ENCODE results near the gene FSTL1.
A peak's percentile ranks its signal among the peaks of the same experiment; 100 is the strongest.

DNA sequence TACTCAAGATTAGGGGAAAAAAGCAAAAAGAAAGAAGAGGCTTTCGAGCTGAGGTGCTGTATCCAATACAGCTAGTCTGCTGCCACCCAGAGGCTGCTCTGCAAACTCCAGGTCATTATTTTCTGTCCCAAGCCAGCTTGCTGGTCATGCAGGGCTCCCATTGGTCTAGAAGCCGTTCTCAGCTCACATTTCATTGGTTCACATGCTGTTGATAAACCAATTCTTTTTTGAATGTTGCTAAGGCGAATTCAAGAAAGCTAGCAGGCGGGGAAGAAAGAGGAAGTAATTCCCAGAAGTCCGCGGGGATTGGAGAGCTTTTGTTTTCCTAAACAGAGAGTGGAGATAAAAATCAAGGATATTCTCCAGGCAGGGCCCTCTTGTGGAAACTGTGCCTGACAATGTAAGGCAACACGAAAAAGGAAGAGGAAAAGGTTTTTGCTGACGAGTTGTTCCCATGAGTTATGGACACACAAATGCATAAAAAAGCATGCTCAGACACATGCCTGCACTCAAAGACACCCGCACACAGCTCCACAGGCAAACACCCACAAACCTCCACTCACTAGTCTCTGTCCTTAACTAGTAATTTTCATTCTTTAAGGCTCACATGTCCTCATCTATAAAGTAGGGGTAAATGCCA is 33.4 kb downstream of the FSTL1 start:
- TF ChIP-seq, protein P1, sequence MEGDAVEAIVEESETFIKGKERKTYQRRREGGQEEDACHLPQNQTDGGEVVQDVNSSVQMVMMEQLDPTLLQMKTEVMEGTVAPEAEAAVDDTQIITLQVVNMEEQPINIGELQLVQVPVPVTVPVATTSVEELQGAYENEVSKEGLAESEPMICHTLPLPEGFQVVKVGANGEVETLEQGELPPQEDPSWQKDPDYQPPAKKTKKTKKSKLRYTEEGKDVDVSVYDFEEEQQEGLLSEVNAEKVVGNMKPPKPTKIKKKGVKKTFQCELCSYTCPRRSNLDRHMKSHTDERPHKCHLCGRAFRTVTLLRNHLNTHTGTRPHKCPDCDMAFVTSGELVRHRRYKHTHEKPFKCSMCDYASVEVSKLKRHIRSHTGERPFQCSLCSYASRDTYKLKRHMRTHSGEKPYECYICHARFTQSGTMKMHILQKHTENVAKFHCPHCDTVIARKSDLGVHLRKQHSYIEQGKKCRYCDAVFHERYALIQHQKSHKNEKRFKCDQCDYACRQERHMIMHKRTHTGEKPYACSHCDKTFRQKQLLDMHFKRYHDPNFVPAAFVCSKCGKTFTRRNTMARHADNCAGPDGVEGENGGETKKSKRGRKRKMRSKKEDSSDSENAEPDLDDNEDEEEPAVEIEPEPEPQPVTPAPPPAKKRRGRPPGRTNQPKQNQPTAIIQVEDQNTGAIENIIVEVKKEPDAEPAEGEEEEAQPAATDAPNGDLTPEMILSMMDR (IDR thresholded peaks at IDR 0.05; ENCODE audit: insufficient read depth, low read length), result peak; percentile 90
- TF ChIP-seq, protein P2, sequence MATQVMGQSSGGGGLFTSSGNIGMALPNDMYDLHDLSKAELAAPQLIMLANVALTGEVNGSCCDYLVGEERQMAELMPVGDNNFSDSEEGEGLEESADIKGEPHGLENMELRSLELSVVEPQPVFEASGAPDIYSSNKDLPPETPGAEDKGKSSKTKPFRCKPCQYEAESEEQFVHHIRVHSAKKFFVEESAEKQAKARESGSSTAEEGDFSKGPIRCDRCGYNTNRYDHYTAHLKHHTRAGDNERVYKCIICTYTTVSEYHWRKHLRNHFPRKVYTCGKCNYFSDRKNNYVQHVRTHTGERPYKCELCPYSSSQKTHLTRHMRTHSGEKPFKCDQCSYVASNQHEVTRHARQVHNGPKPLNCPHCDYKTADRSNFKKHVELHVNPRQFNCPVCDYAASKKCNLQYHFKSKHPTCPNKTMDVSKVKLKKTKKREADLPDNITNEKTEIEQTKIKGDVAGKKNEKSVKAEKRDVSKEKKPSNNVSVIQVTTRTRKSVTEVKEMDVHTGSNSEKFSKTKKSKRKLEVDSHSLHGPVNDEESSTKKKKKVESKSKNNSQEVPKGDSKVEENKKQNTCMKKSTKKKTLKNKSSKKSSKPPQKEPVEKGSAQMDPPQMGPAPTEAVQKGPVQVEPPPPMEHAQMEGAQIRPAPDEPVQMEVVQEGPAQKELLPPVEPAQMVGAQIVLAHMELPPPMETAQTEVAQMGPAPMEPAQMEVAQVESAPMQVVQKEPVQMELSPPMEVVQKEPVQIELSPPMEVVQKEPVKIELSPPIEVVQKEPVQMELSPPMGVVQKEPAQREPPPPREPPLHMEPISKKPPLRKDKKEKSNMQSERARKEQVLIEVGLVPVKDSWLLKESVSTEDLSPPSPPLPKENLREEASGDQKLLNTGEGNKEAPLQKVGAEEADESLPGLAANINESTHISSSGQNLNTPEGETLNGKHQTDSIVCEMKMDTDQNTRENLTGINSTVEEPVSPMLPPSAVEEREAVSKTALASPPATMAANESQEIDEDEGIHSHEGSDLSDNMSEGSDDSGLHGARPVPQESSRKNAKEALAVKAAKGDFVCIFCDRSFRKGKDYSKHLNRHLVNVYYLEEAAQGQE (IDR thresholded peaks at IDR 0.05; ENCODE audit: insufficient replicate concordance, low read depth), result no peak
